HG03558 (cell line): ENCODE measurements around the gene BRSK1.

Experiments used
- ATAC-seq: cut with Tn5 transposase; IDR thresholded peaks from one replicate; pipeline ENCODE4 v1.9.1; 2021; ENCODE audit warnings: moderate number of reproducible peaks; ENCODE audit not compliant: unreplicated experiment; ENCODE audit errors: extremely low read depth

Gene BRSK1

GRCh38 chr19:55346725-55347441, 63.1 kb downstream of the BRSK1 start:
- no peak for ATAC-seq

- no peak for ATAC-seq
Measured at GRCh38 chr19:55347442-55348009, 63.7 kb downstream of the BRSK1 start.

- no peak for ATAC-seq
Measured at GRCh38 chr19:55348317-55349034, 64.7 kb downstream of the BRSK1 start.

- ATAC-seq, result no peak
Measured at GRCh38 chr19:55350620-55351315, 67.0 kb downstream of the BRSK1 start.

- no peak for ATAC-seq
Measured at GRCh38 chr19:55352040-55352439, 68.2 kb downstream of the BRSK1 start.

- ATAC-seq, result no peak
Measured at GRCh38 chr19:55352549-55353145, 68.8 kb downstream of the BRSK1 start.

GRCh38 chr19:55353356-55353802, 69.6 kb downstream of the BRSK1 start:
- ATAC-seq, result no peak

- no peak for ATAC-seq
Measured at GRCh38 chr19:55353803-55354697, 70.3 kb downstream of the BRSK1 start.

GRCh38 chr19:55354698-55355212, 71.0 kb downstream of the BRSK1 start, which contains the start of gene COX6B2:
TSS of gene COX6B2 (minus strand) at chr19:55354719. CDS start at chr19:55354521, 198 bp downstream.
- no peak for ATAC-seq

- ATAC-seq, result no peak
Measured at GRCh38 chr19:55355213-55355821, 71.5 kb downstream of the BRSK1 start.

- ATAC-seq, result no peak
Measured at GRCh38 chr19:55358493-55358892, 74.7 kb downstream of the BRSK1 start.

- ATAC-seq, result no peak
Measured at GRCh38 chr19:55358943-55359908, 75.4 kb downstream of the BRSK1 start.

- ATAC-seq, result no peak
Measured at GRCh38 chr19:55360902-55361301, 77.1 kb downstream of the BRSK1 start.
